Osteoblast (primary cell): ENCODE data around the gene RIPK4. TPM values are rescaled to one million over a fixed set of nuclear protein-coding genes. Genes with fewer than 3 reads are reported as not detected.
"Not testable (repeated sequence)": the region's sequence is repeated elsewhere in the genome, so short reads cannot be mapped to it uniquely, and the experiment has no call there.

Source experiments
- DNase-seq: peaks from one replicate; pipeline ENCODE4 v3.0.0; 2011; ENCODE audit warnings: low spot score, mixed read lengths; ENCODE audit not compliant: insufficient read length; ENCODE audit errors: missing footprints
- H2AFZ ChIP-seq: 2 replicates; pipeline ENCODE4 v1.6.0; 2011; ENCODE audit warnings: mild to moderate bottlenecking, low read length
- H3K27ac ChIP-seq: 2 replicates; pipeline ENCODE4 v1.5.1; 2011; ENCODE audit warnings: mild to moderate bottlenecking, low read depth, low read length, moderate library complexity
- H3K27me3 ChIP-seq: 2 replicates; pipeline ENCODE4 v1.6.0; 2012; ENCODE audit warnings: mild to moderate bottlenecking, control low read depth, inconsistent platforms, low read length, moderate library complexity; ENCODE audit not compliant: insufficient read depth
- H3K36me3 ChIP-seq: 2 replicates; pipeline ENCODE4 v1.5.1; 2011; ENCODE audit warnings: mild to moderate bottlenecking, low read length, control low read depth, moderate library complexity; ENCODE audit not compliant: insufficient read depth
- H3K4me1 ChIP-seq: 2 replicates; pipeline ENCODE4 v1.5.1; 2011; ENCODE audit warnings: mild to moderate bottlenecking, low read length, control low read depth, moderate library complexity; ENCODE audit not compliant: insufficient read depth
- H3K4me2 ChIP-seq: 2 replicates; pipeline ENCODE4 v1.6.0; 2011; ENCODE audit warnings: mild to moderate bottlenecking, low read length; ENCODE audit not compliant: insufficient read depth
- H3K4me3 ChIP-seq: fragments of 200-600 bp; sonication (generic); 3 replicates; pipeline ENCODE4 v1.5.1; 2012; ENCODE audit warnings: mild to moderate bottlenecking, low read length, inconsistent platforms; ENCODE audit not compliant: insufficient read depth
- H3K79me2 ChIP-seq: 2 replicates; pipeline ENCODE4 v1.6.0; 2012; ENCODE audit warnings: mild to moderate bottlenecking, low read length, control low read depth, inconsistent platforms; ENCODE audit not compliant: insufficient read depth
- H3K9me3 ChIP-seq: 2 replicates; pipeline ENCODE4 v1.5.1; 2011; ENCODE audit warnings: low read depth, low read length, control low read depth
- H4K20me1 ChIP-seq: 2 replicates; pipeline ENCODE4 v1.6.0; 2012; ENCODE audit warnings: mild to moderate bottlenecking, low read length, control low read depth; ENCODE audit not compliant: insufficient read depth
- total RNA-seq: library from RNA; depleted of rRNA; stranded (reverse); fragments of >200 nt; gene quantifications from 2 replicates; pipeline ENCODE4 v1.2.3, GENCODE V29; 2012
- TF ChIP-seq, protein P1 (sequence below): IDR thresholded peaks from 2 replicates; pipeline ENCODE4 v1.5.1; 2011; ENCODE audit warnings: mild to moderate bottlenecking, low read depth, low read length, moderate library complexity; ENCODE audit errors: extremely low read depth

The RIPK4 gene
- total RNA-seq, 1 donor, result 2.2 TPM

DNA sequence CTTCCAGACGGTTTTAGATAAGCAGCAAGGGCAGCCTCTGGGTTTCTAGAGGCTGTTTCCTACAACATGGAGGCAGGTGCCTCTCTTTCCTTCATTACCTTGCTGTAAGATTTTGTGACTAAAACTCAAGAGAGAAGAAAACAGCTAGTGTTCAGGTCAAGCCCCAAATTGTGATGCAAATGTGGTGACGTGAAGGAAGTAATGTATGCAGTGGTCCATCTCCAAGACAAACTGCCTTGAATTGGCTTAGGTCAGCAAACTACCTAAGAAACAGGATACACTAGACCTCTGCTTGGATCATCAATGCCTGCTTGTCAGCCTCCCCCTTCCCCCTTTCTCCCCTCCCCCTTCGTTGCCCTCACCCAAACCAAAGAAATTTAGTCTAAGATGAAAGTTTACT lies 28.9 kb upstream of the RIPK4 start:
- Histone ChIP-seq H3K27me3 (peaks cover 2% of the 10 kb centered on the region), H3K36me3 (peaks cover 19% of the 10 kb centered on the region), H2AFZ (no peak overlapping the region), H3K27ac (no peak overlapping the region), H3K9me3 (peaks cover 4% of the 10 kb centered on the region), H3K4me1 (no peaks in the 10 kb centered on the region), H4K20me1 (no peaks in the 10 kb centered on the region), H3K79me2 (no peaks in the 10 kb centered on the region), H3K4me2 (no peak overlapping the region), H3K4me3 (no peak overlapping the region)
- DNase-seq, result no peak
- TF ChIP-seq, protein P1, sequence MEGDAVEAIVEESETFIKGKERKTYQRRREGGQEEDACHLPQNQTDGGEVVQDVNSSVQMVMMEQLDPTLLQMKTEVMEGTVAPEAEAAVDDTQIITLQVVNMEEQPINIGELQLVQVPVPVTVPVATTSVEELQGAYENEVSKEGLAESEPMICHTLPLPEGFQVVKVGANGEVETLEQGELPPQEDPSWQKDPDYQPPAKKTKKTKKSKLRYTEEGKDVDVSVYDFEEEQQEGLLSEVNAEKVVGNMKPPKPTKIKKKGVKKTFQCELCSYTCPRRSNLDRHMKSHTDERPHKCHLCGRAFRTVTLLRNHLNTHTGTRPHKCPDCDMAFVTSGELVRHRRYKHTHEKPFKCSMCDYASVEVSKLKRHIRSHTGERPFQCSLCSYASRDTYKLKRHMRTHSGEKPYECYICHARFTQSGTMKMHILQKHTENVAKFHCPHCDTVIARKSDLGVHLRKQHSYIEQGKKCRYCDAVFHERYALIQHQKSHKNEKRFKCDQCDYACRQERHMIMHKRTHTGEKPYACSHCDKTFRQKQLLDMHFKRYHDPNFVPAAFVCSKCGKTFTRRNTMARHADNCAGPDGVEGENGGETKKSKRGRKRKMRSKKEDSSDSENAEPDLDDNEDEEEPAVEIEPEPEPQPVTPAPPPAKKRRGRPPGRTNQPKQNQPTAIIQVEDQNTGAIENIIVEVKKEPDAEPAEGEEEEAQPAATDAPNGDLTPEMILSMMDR, result no peak

DNA sequence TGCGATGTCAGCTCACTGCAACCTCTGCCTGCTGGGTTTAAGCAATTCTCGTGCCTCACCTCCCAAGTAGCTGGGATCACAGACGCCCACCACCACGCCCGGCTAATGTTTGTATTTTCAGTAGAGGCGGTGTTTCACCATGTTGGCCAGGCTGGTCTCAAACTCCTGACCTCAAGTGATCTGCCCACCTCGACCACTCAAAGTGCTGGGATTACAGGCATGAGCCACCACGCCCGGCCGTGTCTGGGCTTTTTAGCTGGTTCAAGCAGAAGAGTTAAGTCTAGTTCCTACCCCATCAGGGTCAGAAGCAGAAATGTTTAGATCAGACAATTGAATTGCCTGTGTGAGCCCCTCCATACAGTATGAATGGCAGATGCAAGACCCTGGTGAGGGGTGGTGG lies 27.7 kb upstream of the RIPK4 start:
- Histone ChIP-seq H3K79me2 (no peaks in the 10 kb centered on the region), H4K20me1 (no peaks in the 10 kb centered on the region), H3K27me3 (peaks cover 2% of the 10 kb centered on the region), H2AFZ (no peak overlapping the region), H3K27ac (no peak overlapping the region), H3K4me2 (no peak overlapping the region), H3K4me1 (no peaks in the 10 kb centered on the region), H3K36me3 (peaks cover 10% of the 10 kb centered on the region), H3K4me3 (no peak overlapping the region), H3K9me3 (peaks cover 4% of the 10 kb centered on the region)
- TF ChIP-seq, protein P1, result no peak
- DNase-seq, result no peak

GRCh38 chr21:41792711-41793110 lies 25.9 kb upstream of the RIPK4 start:
- Histone ChIP-seq H3K4me2 (no peak overlapping the region), H3K9me3 (peaks cover 4% of the 10 kb centered on the region), H3K27me3 (peaks cover 11% of the 10 kb centered on the region), H3K36me3 (no peaks in the 10 kb centered on the region), H4K20me1 (no peaks in the 10 kb centered on the region), H3K79me2 (no peaks in the 10 kb centered on the region), H2AFZ (no peak overlapping the region), H3K4me1 (no peaks in the 10 kb centered on the region), H3K4me3 (no peak overlapping the region), H3K27ac (no peak overlapping the region)
- TF ChIP-seq, protein P1, result no peak
- DNase-seq, result no peak

GRCh38 chr21:41786509-41786987 lies 19.7 kb upstream of the RIPK4 start:
- H3K27me3 ChIP-seq, result peaks cover 33% of the 10 kb centered on the region
- no peaks in the 10 kb centered on the region for H4K20me1 ChIP-seq
- H2AFZ ChIP-seq, result peak overlapping the region; percentile 2
- H3K79me2 ChIP-seq, result no peaks in the 10 kb centered on the region
- DNase-seq, result peak; percentile 73
- no peaks in the 10 kb centered on the region for H3K36me3 ChIP-seq
- peaks cover 5% of the 10 kb centered on the region for H3K4me1 ChIP-seq
- TF ChIP-seq, protein P1, result no peak
- H3K9me3 ChIP-seq, result no peaks in the 10 kb centered on the region
- peak overlapping the region; percentile 44 for H3K4me2 ChIP-seq
- no peak overlapping the region for H3K4me3 ChIP-seq
- H3K27ac ChIP-seq, result no peak overlapping the region

GRCh38 chr21:41785262-41785661 lies 18.4 kb upstream of the RIPK4 start:
- not testable (repeated sequence) for H3K4me2 ChIP-seq, H3K36me3 ChIP-seq, H3K79me2 ChIP-seq, H3K27ac ChIP-seq, H3K9me3 ChIP-seq, H4K20me1 ChIP-seq, H3K4me1 ChIP-seq, H3K4me3 ChIP-seq, DNase-seq, H2AFZ ChIP-seq
- H3K27me3 ChIP-seq, result peaks cover 41% of the 10 kb centered on the region
